ENCODE measurements around the gene HPS1. TPM values are rescaled to one million over a fixed set of nuclear protein-coding genes. Genes with fewer than 3 reads are reported as not detected.
A peak's percentile ranks its signal among the peaks of the same experiment; 100 is the strongest.

The HPS1 gene
- total and polyA plus RNA-seq, 2 of the 4 experiments (the other 2 are of a cell fraction), result 14.0 to 55.2 TPM

- Histone ChIP-seq H3K56ac (ENCODE audit: extremely low read depth, insufficient read depth, low read length) (no peak overlapping the region), H4K8ac (ENCODE audit: low read depth in 2 of 2, low read length in 2 of 2) (no peak overlapping the region), H3K9me3 (ENCODE audit: control insufficient read depth, insufficient read depth, low read length) (no peaks in the 10 kb centered on the region), H2BK120ac (ENCODE audit: low read depth, low read length) (no peak overlapping the region), H4K5ac (ENCODE audit: low read depth, low read length) (no peak overlapping the region; the same call in 1 of the 2 replicates), H3K4me2 (ENCODE audit: low read depth, low read length) (no peak overlapping the region), H3K4me3 (ENCODE audit: insufficient read depth, low read depth, low read length) (no peak overlapping the region), H2BK20ac (ENCODE audit: low read depth, low read length) (no peak overlapping the region), H2BK5ac (ENCODE audit: low read depth, low read length, poor library complexity, severe bottlenecking) (peak overlapping the region; percentile 7), H4K20me1 (ENCODE audit: insufficient read depth, low read length) (no peaks in the 10 kb centered on the region), H3K79me1 (ENCODE audit: low read depth in 1 of 2, low read length in 2 of 2) (no peaks in the 10 kb centered on the region), H4K91ac (ENCODE audit: insufficient read depth, low read depth, low read length) (no peak overlapping the region), H3K4ac (ENCODE audit: low read depth, low read length) (no peak overlapping the region), H3K27ac (ENCODE audit: insufficient read depth, low read length) (no peak overlapping the region), H3K36me3 (ENCODE audit: control insufficient read depth, insufficient read depth, low read length) (no peaks in the 10 kb centered on the region), H2AK9ac (replicated peaks; ENCODE audit: low read depth, low read length, poor library complexity) (no peak overlapping the region), H3K14ac (replicated peaks; ENCODE audit: low read depth, low read length) (no peak overlapping the region), H3K9ac (ENCODE audit: low read depth, low read length) (no peak overlapping the region), H3K27me3 (ENCODE audit: control insufficient read depth, insufficient read depth, low read length) (no peaks in the 10 kb centered on the region), H2AFZ (replicated peaks; ENCODE audit: low read length, poor library complexity) (peak overlapping the region; percentile 3), H3K18ac (ENCODE audit: low read depth, low read length) (no peak overlapping the region), H2BK15ac (ENCODE audit: low read depth, low read length) (no peak overlapping the region), H3K4me1 (ENCODE audit: control insufficient read depth, insufficient read depth, low read length) (peaks cover 4% of the 10 kb centered on the region), H3K9me1 (ENCODE audit: insufficient read depth, low read length) (no peaks in the 10 kb centered on the region), H3K23ac (ENCODE audit: low read depth, low read length) (no peak overlapping the region), H2AK5ac (ENCODE audit: low read depth, low read length) (no peak overlapping the region)
- ChIA-PET POLR2A (ENCODE audit: unreplicated experiment) (no interaction called here), CTCF (no interaction called here)
- dilution Hi-C loops (cut with HindIII; ENCODE audit: low sequenced_read_pairs, unreplicated experiment) (no loop called here), in situ Hi-C loops (cut with MboI; ENCODE audit: low sequenced_read_pairs) (no loop called here), intact Hi-C loops (cut with micrococcal nuclease) (no loop called here)
- DNase-seq (peak; percentile 66), ATAC-seq (ENCODE audit: low read depth) (peak; percentile 21; the same call in 1 of the 2 replicates)
- TF ChIP-seq, protein P1, sequence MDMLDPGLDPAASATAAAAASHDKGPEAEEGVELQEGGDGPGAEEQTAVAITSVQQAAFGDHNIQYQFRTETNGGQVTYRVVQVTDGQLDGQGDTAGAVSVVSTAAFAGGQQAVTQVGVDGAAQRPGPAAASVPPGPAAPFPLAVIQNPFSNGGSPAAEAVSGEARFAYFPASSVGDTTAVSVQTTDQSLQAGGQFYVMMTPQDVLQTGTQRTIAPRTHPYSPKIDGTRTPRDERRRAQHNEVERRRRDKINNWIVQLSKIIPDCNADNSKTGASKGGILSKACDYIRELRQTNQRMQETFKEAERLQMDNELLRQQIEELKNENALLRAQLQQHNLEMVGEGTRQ (IDR thresholded peaks at IDR 0.05; ENCODE audit: low read depth, low read length), result no peak
- no peak for TF ChIP-seq CEBPB (IDR thresholded peaks at IDR 0.05; ENCODE audit: low read depth, low read length)
- TF ChIP-seq FOS (IDR thresholded peaks at IDR 0.05; ENCODE audit: low read depth, low read length), result no peak
- TF ChIP-seq MAZ (IDR thresholded peaks at IDR 0.05; ENCODE audit: borderline replicate concordance, low read depth, low read length), result no peak
- no peak for TF ChIP-seq NFE2L2 (IDR thresholded peaks at IDR 0.05; ENCODE audit: low read depth, low read length)
- TF ChIP-seq RFX5 (IDR thresholded peaks at IDR 0.05; ENCODE audit: low read depth, low read length), result no peak
- no TSS peak for BruUV-seq (replicated peaks)
- no CpG with 5 or more reads among the region's 3 CpGs for WGBS, 2 experiments (ENCODE audit: extremely low coverage in 2 of 2, insufficient read length in 1 of 2)
These were observed 39.7 kb upstream of the HPS1 start for GRCh38 chr10:98486421-98486820.

All from IMR-90 (cell line).